AG04449 (cell line): Measurements from ENCODE around the gene SULT1B1.

Experiments used
- CTCF ChIA-PET: fragments of 350-600 bp; formaldehyde crosslinking; extraction: SDS; loops from one replicate; lab custom pipeline; 2021; ENCODE audit warnings: antibody characterized with exemption; lab: Yijun Ruan, JAX
- POLR2A ChIA-PET: fragments of 400-600, 350-600 bp; formaldehyde crosslinking; extraction: SDS; loops from one replicate; lab custom pipeline; 2020; ENCODE audit warnings: antibody characterized with exemption, inconsistent platforms; lab: Yijun Ruan, JAX
- DNase-seq: peaks from one replicate; pipeline ENCODE4 v3.0.0-alpha.2; 2010; ENCODE audit warnings: low read depth, low spot score
- H3K4me3 ChIP-seq: 2 replicates; pipeline ENCODE4 v1.5.1; 2011; ENCODE audit warnings: low read depth, mild to moderate bottlenecking, control low read depth, low read length
- CTCF ChIP-seq: IDR thresholded peaks from one replicate; pipeline ENCODE4 v1.5.1; 2011; ENCODE audit warnings: mild to moderate bottlenecking, moderate library complexity, low read length, control low read depth, inconsistent platforms; ENCODE audit not compliant: insufficient read depth; ENCODE audit errors: missing control alignments

Gene SULT1B1

GRCh38 chr4:69744157-69744478, 16.3 kb downstream of the SULT1B1 start:
- H3K4me3 ChIP-seq = no peak overlapping the region
- no peak for DNase-seq
- CTCF ChIA-PET = no interaction called here
- TF ChIP-seq CTCF = no peak
- POLR2A ChIA-PET = no interaction called here

DNA sequence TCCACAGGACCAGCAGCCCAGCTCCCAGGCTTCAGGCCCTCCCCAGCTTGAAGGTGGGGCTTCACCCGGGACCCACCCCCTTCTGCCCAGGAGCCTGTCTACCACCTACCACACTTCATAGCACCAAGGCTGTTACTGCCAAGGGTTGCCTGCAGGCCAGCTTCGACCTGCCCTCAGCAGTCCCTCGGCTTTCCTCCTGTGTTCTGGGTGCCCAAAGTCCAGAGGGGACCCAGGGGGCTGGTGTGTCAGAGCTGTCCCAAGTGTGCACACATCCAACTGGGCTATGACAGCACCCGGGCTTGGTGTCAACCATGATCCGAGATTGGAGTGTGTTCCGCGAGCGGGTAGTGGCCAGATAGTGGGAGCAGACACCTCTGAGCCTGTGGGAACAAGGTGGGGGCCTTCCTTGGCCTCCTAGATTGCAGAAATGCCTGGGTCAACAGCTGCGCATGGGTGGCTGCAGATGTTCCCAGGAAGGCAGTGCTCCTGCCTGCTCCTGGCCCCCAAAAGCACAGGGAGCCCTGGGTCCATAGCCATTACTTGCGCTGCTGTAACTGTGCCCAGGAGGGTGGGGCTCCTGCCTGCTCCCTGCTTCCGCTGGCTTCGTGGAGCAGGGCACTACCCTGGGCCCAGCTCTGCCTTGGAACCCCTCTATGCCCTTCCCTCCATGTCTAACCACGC, 16.8 kb downstream of the SULT1B1 start:
- TF ChIP-seq CTCF = no peak
- no peak for DNase-seq
- no peak overlapping the region for H3K4me3 ChIP-seq
- CTCF ChIA-PET = no interaction called here
- POLR2A ChIA-PET = no interaction called here

DNA sequence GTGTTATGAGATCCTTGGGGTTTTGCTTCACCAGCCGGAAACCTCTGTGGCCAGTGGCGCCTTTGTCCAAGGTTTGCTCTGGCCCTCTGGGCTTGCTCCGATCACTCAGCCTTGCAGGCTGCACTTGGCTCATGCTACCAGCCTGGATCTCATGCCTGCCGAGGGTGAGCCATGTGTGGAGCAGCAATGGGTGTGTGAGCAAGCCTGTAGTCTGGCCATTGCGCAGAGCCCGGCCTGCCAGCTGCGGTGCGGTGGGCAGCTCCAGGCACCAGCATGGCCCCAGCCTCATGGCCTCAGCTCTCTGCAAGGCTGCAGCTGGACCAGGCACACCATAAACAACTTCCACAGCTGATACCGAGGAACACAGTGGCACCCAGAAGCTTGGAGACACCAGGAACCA, 17.8 kb downstream of the SULT1B1 start:
- no peak for DNase-seq
- CTCF ChIA-PET = interaction anchor here (0.8 kb wide), 1 partner anchor 138 kb away, joined by 3 read pairs; no protein-coding TSS in a partner anchor
- POLR2A ChIA-PET = no interaction called here
- no peak overlapping the region for H3K4me3 ChIP-seq
- no peak for TF ChIP-seq CTCF

- no peak for DNase-seq
- H3K4me3 ChIP-seq = no peak overlapping the region
- TF ChIP-seq CTCF = no peak
- CTCF ChIA-PET = no interaction called here
- POLR2A ChIA-PET = no interaction called here
Measured at GRCh38 chr4:69738872-69739271, 21.5 kb downstream of the SULT1B1 start.

- DNase-seq = no peak
- ChIA-PET CTCF (no interaction called here), POLR2A (no interaction called here)
- H3K4me3 ChIP-seq = no peak overlapping the region
- TF ChIP-seq CTCF = no peak
Measured at GRCh38 chr4:69735119-69735518, 25.3 kb downstream of the SULT1B1 start.

DNA sequence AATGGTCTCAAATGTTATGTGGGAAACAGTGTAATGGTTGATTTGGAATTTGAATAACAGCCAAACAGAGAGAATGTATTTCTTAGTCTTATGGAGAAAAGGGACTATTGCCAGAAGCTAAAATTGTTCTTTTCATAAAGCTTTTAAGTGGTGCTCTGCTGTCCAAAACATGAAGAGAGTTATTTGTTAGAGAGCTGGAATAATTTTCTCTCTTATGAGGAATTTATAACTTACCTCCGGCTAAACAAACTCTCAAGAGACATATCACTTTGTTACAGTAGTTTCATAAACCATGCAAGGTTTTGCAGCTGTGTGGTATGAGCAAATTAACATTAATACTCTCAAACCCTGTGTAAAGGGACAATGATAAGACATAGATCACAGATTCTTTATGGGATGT, 28.6 kb downstream of the SULT1B1 start:
- DNase-seq = no peak
- TF ChIP-seq CTCF = no peak
- no peak overlapping the region for H3K4me3 ChIP-seq
- ChIA-PET POLR2A (no interaction called here), CTCF (no interaction called here)
